GM21619 (cell line): ENCODE measurements around the gene ACSS1.
"Not testable (repeated sequence)": the region's sequence is repeated elsewhere in the genome, so short reads cannot be mapped to it uniquely, and the experiment has no call there.

Experiments used
- ATAC-seq: cut with Tn5 transposase; IDR thresholded peaks from one replicate; pipeline ENCODE4 v1.9.1; 2021; ENCODE audit not compliant: unreplicated experiment

Gene ACSS1

GRCh38 chr20:25014816-25015215 is 43.1 kb downstream of the ACSS1 start:
- ATAC-seq, result no peak

GRCh38 chr20:25013478-25014380 is 44.2 kb downstream of the ACSS1 start:
- no peak for ATAC-seq

DNA sequence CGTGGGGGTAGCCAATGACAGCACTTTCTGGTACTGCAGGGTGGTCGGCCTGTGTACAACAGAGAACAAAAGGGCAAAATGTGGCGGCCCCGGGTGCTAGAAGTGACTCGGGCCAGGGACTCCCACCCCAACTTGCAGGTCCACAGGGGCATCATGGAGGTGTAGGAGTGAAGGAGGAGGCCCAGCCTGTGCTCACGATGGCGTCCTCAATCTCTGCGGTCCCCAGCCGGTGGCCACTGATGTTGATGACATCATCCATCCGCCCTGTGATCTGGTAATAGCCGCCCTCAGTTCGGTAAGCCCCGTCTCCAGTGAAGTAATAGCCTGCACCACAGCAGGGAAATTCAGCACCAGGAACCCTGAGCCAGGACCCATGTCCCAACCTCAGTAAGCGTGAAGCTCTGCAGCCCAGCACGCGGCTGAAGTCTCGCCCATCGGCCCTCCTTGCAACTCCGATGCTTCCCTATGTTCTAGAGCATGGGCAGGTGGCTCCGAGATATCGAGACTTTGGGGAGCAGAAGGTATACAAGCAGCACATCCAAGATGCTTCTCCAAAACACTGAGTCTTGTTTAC is 45.2 kb downstream of the ACSS1 start:
- no peak for ATAC-seq

GRCh38 chr20:25011831-25012241 is 46.1 kb downstream of the ACSS1 start:
- no peak for ATAC-seq

DNA sequence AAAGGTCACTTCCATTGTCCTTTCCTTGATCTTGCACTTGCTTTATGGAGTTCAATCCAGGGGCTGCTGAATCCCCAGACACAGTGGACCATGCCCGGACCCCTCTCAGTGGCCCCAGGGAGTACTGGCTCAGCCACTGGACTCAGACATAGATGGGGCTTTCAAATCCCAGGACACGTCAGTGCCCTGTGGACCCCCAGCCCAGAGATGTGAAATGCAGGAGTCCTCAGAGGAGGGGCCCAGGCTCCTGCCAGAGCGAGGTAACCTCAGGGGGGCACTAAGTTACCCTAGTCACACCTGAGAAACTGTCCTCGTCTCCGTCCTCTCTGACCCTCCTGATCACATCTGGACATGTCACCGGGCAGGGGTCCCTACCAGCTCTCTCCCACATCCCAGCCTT is 46.7 kb downstream of the ACSS1 start:
- no peak for ATAC-seq

DNA sequence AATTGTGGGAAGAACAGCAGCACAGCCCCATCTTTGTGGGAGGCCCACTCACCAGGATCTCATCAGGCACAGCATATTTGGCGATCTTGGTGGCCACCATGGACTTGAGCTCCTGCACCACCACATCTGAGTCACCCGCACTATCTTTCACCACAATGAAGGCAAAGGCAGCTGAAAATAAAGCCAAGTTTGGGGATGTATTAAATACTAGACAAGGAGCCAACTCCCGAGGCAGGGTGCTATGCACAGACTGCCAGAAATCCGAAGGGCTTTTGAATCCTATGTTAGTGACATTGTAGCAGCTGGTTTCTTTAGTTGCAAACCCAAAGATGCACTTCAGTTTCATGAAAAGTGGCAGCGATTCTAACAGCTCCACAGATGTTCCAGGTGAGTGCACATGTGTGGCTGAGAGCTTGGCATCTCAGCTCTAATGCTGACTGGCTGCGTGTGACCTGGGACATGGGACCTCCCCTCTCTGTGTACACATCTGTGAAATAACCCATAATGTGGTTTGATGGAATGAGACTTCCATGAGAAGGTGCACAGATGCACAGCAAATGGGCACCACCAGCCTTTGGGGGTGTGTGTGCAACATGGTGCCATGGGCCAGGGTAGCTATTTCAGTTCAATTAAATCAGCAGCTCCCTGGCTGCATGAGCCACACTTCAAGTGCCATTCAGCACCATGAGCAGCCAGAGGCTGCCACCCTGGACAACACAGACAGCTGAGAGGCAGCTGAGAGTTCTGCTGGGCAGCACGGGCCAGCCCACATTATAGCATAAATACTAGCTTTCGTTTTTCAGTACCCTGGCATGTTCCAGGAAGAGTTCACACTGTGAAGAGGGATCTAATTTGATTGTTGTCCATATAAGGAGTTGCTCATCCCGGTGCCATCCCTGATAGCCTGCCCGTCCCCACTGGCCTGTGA is 48.5 kb downstream of the ACSS1 start:
- ATAC-seq, result no peak

GRCh38 chr20:25008388-25009217 is 49.3 kb downstream of the ACSS1 start:
- ATAC-seq, result no peak

- no peak for ATAC-seq
These were observed 50.2 kb downstream of the ACSS1 start for GRCh38 chr20:25007491-25008305.

GRCh38 chr20:25006431-25007167 is 51.3 kb downstream of the ACSS1 start:
- no peak for ATAC-seq

GRCh38 chr20:25005661-25006060 is 52.3 kb downstream of the ACSS1 start:
- ATAC-seq, result no peak

- ATAC-seq, result no peak
These were observed 52.7 kb downstream of the ACSS1 start for GRCh38 chr20:25005220-25005619.

- ATAC-seq, result no peak
These were observed 54.9 kb downstream of the ACSS1 start for GRCh38 chr20:25003002-25003401.

DNA sequence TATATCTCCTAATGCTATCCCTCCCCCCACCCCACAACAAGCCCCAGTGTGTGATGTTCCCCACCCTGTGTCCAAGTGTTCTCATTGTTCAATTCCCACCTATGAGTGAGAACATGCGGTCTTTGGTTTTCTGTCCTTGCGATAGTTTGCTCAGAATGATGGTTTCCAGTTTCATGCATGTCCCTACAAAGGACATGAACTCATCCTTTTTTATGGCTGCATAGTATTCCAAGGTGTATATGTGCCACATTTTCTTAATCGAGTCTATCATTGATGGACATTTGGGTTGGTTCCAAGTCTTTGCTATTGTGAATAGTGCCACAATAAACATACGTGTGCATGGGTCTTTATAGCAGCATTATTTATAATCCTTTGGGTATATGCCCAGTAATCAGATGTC is 56.6 kb downstream of the ACSS1 start:
- not testable (repeated sequence) for ATAC-seq

DNA sequence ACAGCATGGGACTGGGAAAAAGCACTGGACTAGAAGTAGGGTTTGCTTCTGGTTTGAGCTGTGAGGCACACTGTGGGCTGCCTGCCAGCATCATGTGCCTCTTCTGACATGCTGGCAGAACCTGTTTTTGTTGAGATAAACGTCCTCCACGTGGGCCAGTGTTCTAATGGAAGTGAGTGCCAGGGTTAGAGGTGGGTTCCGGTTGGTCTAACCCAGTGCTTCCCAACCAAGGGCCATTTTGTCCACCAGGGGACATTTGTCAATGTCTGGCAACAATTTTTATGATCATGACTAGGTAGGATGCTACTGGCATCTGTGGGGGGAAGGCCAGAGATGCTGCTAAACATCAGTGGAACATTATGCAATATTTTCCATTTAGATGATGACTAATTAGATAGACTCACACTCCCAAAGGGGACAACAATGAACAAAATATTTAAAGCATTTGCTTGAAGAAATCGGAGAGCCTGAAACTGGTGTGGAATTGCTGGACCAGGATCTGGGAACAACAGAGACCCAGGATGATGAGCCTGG is 57.6 kb downstream of the ACSS1 start:
- ATAC-seq, result no peak

GRCh38 chr20:24999568-24999967 is 58.4 kb downstream of the ACSS1 start:
- no peak for ATAC-seq

- no peak for ATAC-seq
These were observed 59.1 kb downstream of the ACSS1 start for GRCh38 chr20:24998631-24999445.

DNA sequence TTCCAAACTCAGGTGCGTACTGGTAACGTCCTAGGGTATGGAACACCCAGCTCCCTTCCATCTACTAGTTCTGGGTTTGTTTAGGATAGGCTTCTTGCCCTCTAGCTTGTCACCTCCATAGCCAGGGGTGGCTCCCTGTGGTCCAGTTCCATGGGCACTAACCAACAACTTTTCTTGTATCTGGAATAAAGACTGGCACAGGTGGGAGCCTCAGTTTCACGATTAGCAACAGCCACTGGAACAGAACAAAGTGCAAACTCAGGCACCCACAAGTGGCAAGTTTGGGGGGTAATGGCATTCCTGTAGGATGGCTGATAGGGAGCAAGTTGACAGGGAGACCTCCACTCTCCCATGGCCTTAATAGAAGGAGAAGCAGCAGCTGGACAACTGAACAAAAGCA is 59.8 kb downstream of the ACSS1 start:
- ATAC-seq, result no peak
